Endothelial cell of umbilical vein (primary cell): Measurements from ENCODE around the gene B4GALNT3.

Source experiments
- CTCF ChIP-seq, 2 donors: IDR thresholded peaks; 1 replicate in 1 of 2; 2 replicates in 1 of 2; pipeline ENCODE4 v1.5.1; 2011; ENCODE audit warnings: low read length in 2 of 2, mild to moderate bottlenecking in 2 of 2, moderate library complexity in 2 of 2, control low read depth in 1 of 2, inconsistent platforms in 1 of 2, low read depth in 1 of 2; ENCODE audit not compliant: insufficient read depth in 1 of 2; ENCODE audit errors: extremely low read depth in 1 of 2
- MAX ChIP-seq: IDR thresholded peaks from 2 replicates; pipeline ENCODE4 v1.6.1; 2011; ENCODE audit not compliant: insufficient read depth, insufficient read length

- no peak for TF ChIP-seq MAX
- no peak for TF ChIP-seq CTCF (IDR thresholded peaks at IDR 0.05; ENCODE audit: extremely low read depth in 1 of 2, insufficient read depth in 1 of 2, low read depth in 1 of 2, low read length in 2 of 2)
Measured at GRCh38 chr12:538731-539539, 79.2 kb downstream of the B4GALNT3 start.
